ENCODE measurements around the gene ORM1.

Gene ORM1

DNA sequence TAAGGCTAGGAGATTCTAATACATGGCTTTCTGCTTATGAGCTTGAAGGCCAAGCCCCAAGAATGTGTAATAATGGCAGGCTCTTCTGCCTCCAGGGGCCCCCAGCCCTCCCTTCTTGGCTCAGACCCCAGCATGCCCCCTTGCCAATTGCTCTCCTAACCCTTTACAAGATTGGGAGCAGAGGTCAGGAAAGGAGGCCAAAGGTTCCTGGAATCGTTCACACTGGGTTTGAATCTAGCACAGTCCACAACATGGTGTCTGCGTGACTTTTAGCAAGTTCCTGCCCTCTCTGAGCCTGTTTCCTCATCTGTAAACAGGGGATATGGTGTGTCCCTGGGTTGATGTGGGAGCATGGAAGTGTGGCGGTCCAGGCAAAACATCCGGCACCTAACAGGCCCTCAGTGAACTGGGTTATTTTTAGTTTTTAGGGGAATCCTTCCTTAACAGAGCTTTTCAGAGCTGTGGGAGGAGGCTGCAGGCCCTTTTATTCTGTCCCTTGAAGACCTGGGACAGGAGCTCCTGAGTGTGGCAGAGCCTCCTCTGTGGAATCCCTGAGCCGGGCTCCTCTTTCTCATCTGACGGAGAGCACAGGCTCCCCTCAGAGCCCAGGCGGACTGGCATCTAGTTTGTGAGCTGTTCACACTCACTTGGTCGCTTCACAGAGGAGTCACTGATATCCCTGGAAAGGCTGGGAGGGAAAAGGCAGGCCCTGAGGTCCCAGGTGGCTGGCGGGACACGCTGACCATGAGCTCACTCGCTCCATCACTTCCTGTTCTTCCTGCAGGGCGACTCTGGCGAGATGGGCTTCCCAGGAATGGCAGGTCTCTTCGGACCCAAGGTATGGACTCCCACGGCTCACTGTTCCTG lies 23.4 kb upstream of the ORM1 start:
- TF ChIP-seq, protein P1, sequence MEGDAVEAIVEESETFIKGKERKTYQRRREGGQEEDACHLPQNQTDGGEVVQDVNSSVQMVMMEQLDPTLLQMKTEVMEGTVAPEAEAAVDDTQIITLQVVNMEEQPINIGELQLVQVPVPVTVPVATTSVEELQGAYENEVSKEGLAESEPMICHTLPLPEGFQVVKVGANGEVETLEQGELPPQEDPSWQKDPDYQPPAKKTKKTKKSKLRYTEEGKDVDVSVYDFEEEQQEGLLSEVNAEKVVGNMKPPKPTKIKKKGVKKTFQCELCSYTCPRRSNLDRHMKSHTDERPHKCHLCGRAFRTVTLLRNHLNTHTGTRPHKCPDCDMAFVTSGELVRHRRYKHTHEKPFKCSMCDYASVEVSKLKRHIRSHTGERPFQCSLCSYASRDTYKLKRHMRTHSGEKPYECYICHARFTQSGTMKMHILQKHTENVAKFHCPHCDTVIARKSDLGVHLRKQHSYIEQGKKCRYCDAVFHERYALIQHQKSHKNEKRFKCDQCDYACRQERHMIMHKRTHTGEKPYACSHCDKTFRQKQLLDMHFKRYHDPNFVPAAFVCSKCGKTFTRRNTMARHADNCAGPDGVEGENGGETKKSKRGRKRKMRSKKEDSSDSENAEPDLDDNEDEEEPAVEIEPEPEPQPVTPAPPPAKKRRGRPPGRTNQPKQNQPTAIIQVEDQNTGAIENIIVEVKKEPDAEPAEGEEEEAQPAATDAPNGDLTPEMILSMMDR (IDR thresholded peaks at IDR 0.05; ENCODE audit: low read depth, low read length): no peak
- no peak overlapping the region for H3K4me3 ChIP-seq (ENCODE audit: low read depth, low read length)

- H3K4me3 ChIP-seq (ENCODE audit: low read depth, low read length): no peak overlapping the region
- TF ChIP-seq, protein P1 (IDR thresholded peaks at IDR 0.05; ENCODE audit: low read depth, low read length): no peak
These were observed 22.6 kb upstream of the ORM1 start for GRCh38 chr9:114300153-114300845.

- H3K4me3 ChIP-seq (ENCODE audit: low read depth, low read length): no peak overlapping the region
- TF ChIP-seq, protein P1 (IDR thresholded peaks at IDR 0.05; ENCODE audit: low read depth, low read length): no peak
These were observed 21.8 kb upstream of the ORM1 start for GRCh38 chr9:114300846-114301797.

- no peak overlapping the region for H3K4me3 ChIP-seq (ENCODE audit: low read depth, low read length)
- TF ChIP-seq, protein P1 (IDR thresholded peaks at IDR 0.05; ENCODE audit: low read depth, low read length): no peak
These were observed 20.9 kb upstream of the ORM1 start for GRCh38 chr9:114301798-114302565.

DNA sequence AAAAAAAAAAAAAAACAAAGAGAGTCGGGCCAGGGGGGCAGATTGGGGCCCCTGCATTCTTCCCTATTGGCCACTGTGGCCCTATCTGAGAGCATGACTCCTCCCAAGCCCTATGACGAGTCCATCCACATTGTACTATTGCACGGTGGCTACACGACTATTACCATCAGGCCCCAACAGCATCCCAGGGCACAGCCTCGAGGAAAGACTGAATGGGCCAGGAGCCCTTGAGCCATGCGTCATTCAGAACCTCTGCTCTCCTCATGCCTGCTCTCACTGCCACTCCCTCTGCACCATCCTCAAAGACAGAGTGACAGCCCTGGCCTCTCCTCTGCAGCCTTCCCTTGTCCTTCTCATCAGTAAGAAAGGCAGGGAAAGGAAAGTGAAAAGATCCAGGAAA lies 20.2 kb upstream of the ORM1 start:
- TF ChIP-seq, protein P1 (IDR thresholded peaks at IDR 0.05; ENCODE audit: low read depth, low read length): no peak
- no peak overlapping the region for H3K4me3 ChIP-seq (ENCODE audit: low read depth, low read length)

DNA sequence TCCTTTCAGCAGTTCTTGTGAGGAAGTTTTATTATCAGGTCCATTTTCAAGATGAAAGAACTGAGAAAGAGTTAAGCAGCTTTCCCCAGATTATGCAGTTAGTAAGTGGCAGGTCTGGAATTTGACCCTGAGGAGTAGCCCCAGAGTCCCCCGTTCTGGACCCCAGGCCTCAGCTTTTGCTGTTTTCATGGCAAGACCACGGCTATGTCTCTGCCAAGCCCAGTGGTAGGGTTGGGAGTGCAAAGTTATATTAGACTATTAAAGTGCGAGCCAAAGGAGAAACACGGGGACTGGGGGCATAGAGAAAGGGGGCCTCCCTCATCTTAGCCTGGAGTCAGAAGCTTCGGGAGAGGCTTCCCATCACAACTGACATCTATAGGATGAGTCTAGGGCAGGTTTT lies 19.3 kb upstream of the ORM1 start:
- TF ChIP-seq, protein P1 (IDR thresholded peaks at IDR 0.05; ENCODE audit: low read depth, low read length): no peak
- no peak overlapping the region for H3K4me3 ChIP-seq (ENCODE audit: low read depth, low read length)

Measured in WI38 (cell line).